Measurements from ENCODE around the gene PAX6. TPM values are rescaled to one million over a fixed set of nuclear protein-coding genes. Genes with fewer than 3 reads are reported as not detected.

The PAX6 gene
- total and polyA plus RNA-seq, 2 of the 4 experiments (the other 2 are of a cell fraction), result not detected

DNA sequence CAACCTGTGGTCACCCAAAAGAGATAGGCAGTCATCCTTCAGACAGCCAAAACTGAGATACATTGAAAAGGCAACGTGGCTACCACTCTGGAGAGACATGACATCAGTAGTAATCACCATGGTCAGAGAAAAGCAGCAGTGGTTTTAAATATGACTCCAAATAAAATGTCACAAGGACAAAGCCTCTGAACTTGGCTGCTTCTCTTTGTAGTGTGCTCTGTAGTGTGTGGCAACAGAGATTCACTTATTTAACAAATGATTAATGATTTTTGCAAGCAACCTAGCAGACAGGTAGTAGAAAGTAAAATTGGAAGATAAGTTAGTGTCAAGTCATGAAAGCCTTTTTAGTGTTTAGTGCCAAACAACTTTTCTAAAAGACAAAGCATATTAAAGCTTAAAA is 63.5 kb downstream of the PAX6 start:
- H2BK120ac ChIP-seq (ENCODE audit: low read depth, low read length), result no peak overlapping the region
- H3K4me2 ChIP-seq (ENCODE audit: low read depth, low read length), result no peak overlapping the region
- POLR2A ChIA-PET (ENCODE audit: unreplicated experiment), result no interaction called here
- CTCF ChIA-PET, result interaction anchor here (0.6 kb wide), 1 partner anchor 14 kb away, joined by 10 read pairs; no protein-coding TSS in a partner anchor
- no peak overlapping the region for H3K4me3 ChIP-seq (ENCODE audit: insufficient read depth, low read depth, low read length)
- H2BK15ac ChIP-seq (ENCODE audit: low read depth, low read length), result no peak overlapping the region
- H4K8ac ChIP-seq (ENCODE audit: low read depth in 2 of 2, low read length in 2 of 2), result no peak overlapping the region
- intact Hi-C loops (cut with micrococcal nuclease) (loop anchor here (10.0 kb wide), 1 partner anchor 1007 kb away; no protein-coding TSS in a partner anchor), in situ Hi-C loops (cut with MboI; ENCODE audit: low sequenced_read_pairs) (no loop called here), dilution Hi-C loops (cut with HindIII; ENCODE audit: low sequenced_read_pairs, unreplicated experiment) (no loop called here)
- no peak overlapping the region for H3K56ac ChIP-seq (ENCODE audit: extremely low read depth, insufficient read depth, low read length)
- no TSS peak for BruUV-seq (replicated peaks)
- no peaks in the 10 kb centered on the region for H3K4me1 ChIP-seq (ENCODE audit: control insufficient read depth, insufficient read depth, low read length)
- no peaks in the 10 kb centered on the region for H3K36me3 ChIP-seq (ENCODE audit: control insufficient read depth, insufficient read depth, low read length)
- WGBS, 2 experiments (ENCODE audit: extremely low coverage in 2 of 2, insufficient read length in 1 of 2), result no CpG with 5 or more reads among the region's 1 CpG
- no peak overlapping the region for H4K5ac ChIP-seq (ENCODE audit: low read depth, low read length)
- no peak for TF ChIP-seq MXI1 (IDR thresholded peaks at IDR 0.05; ENCODE audit: borderline replicate concordance, low read depth, low read length)
- TF ChIP-seq, protein P1, sequence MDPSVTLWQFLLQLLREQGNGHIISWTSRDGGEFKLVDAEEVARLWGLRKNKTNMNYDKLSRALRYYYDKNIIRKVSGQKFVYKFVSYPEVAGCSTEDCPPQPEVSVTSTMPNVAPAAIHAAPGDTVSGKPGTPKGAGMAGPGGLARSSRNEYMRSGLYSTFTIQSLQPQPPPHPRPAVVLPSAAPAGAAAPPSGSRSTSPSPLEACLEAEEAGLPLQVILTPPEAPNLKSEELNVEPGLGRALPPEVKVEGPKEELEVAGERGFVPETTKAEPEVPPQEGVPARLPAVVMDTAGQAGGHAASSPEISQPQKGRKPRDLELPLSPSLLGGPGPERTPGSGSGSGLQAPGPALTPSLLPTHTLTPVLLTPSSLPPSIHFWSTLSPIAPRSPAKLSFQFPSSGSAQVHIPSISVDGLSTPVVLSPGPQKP (IDR thresholded peaks at IDR 0.05; ENCODE audit: borderline replicate concordance, low read depth, low read length), result no peak
- TF ChIP-seq CTCF (conservative IDR thresholded peaks at IDR 0.05; ENCODE audit: low read depth, low read length), result no peak
- no peak for TF ChIP-seq SMC3 (IDR thresholded peaks at IDR 0.05; ENCODE audit: low read depth, low read length)
- TF ChIP-seq USF2 (IDR thresholded peaks at IDR 0.05; ENCODE audit: low read depth, low read length), result no peak
- no peak for TF ChIP-seq CHD1 (IDR thresholded peaks at IDR 0.05; ENCODE audit: low read depth, low read length)
- no peak for TF ChIP-seq RCOR1 (IDR thresholded peaks at IDR 0.05; ENCODE audit: insufficient replicate concordance, low read length)
- TF ChIP-seq POLR2A (IDR thresholded peaks at IDR 0.05; ENCODE audit: low read depth, low read length), result no peak
- TF ChIP-seq NFE2L2 (IDR thresholded peaks at IDR 0.05; ENCODE audit: low read depth, low read length), result no peak
- no peak for TF ChIP-seq RAD21 (IDR thresholded peaks at IDR 0.05; ENCODE audit: low read length)
- no peak for TF ChIP-seq BHLHE40 (IDR thresholded peaks at IDR 0.05; ENCODE audit: low read depth, low read length)
- TF ChIP-seq FOS (IDR thresholded peaks at IDR 0.05; ENCODE audit: low read depth, low read length), result no peak
- TF ChIP-seq MAZ (IDR thresholded peaks at IDR 0.05; ENCODE audit: borderline replicate concordance, low read depth, low read length), result no peak
- no peak for DNase-seq
- H4K91ac ChIP-seq (ENCODE audit: insufficient read depth, low read depth, low read length), result no peak overlapping the region
- no peak overlapping the region for H3K9ac ChIP-seq (ENCODE audit: low read depth, low read length)
- H4K20me1 ChIP-seq (ENCODE audit: insufficient read depth, low read length), result no peaks in the 10 kb centered on the region
- no peak overlapping the region for H3K23ac ChIP-seq (ENCODE audit: low read depth, low read length)
- H3K9me1 ChIP-seq (ENCODE audit: insufficient read depth, low read length), result no peaks in the 10 kb centered on the region
- no peaks in the 10 kb centered on the region for H3K9me3 ChIP-seq (ENCODE audit: control insufficient read depth, insufficient read depth, low read length)
- no peak overlapping the region for H2AFZ ChIP-seq (replicated peaks; ENCODE audit: low read length, poor library complexity)
- H3K79me1 ChIP-seq (ENCODE audit: low read depth in 1 of 2, low read length in 2 of 2), result no peaks in the 10 kb centered on the region
- H3K14ac ChIP-seq (replicated peaks; ENCODE audit: low read depth, low read length), result no peak overlapping the region
- no peak overlapping the region for H3K27ac ChIP-seq (ENCODE audit: insufficient read depth, low read length)
- no peak overlapping the region for H3K18ac ChIP-seq (ENCODE audit: low read depth, low read length)
- no peak overlapping the region for H2AK5ac ChIP-seq (ENCODE audit: low read depth, low read length)
- no peak for ATAC-seq (ENCODE audit: low read depth)
- no peak overlapping the region for H2AK9ac ChIP-seq (replicated peaks; ENCODE audit: low read depth, low read length, poor library complexity)
- H2BK5ac ChIP-seq (ENCODE audit: low read depth, low read length, poor library complexity, severe bottlenecking), result no peak overlapping the region
- H3K27me3 ChIP-seq (ENCODE audit: control insufficient read depth, insufficient read depth, low read length), result no peaks in the 10 kb centered on the region
- no peak overlapping the region for H3K4ac ChIP-seq (ENCODE audit: low read depth, low read length)
- H2BK20ac ChIP-seq (ENCODE audit: low read depth, low read length), result no peak overlapping the region

Measured in IMR-90 (cell line).